ENCODE results near the gene GET3.
"Not testable (repeated sequence)": the region's sequence is repeated elsewhere in the genome, so short reads cannot be mapped to it uniquely, and the experiment has no call there.

The GET3 gene

GRCh38 chr19:12736995-12737834, at the start of gene GET3:
Gene GET3 (plus strand): TSS chr19:12737497. CDS start chr19:12737506, 9 bp downstream.
- DNase-seq (ENCODE audit: extremely low read depth in 1 of 2, low read depth in 1 of 2), result peak; percentile 46 to 78

- DNase-seq (ENCODE audit: extremely low read depth in 1 of 2, low read depth in 1 of 2), result no peak
Measured at GRCh38 chr19:12689012-12689411, 48.3 kb upstream of the GET3 start.

GRCh38 chr19:12689581-12690216, 47.6 kb upstream of the GET3 start:
- DNase-seq (ENCODE audit: extremely low read depth in 1 of 2, low read depth in 1 of 2), result no peak

- DNase-seq (ENCODE audit: extremely low read depth in 1 of 2, low read depth in 1 of 2), result no peak
Measured at GRCh38 chr19:12692960-12693359, 44.3 kb upstream of the GET3 start.

- DNase-seq (ENCODE audit: extremely low read depth in 1 of 2, low read depth in 1 of 2), result no peak
Measured at GRCh38 chr19:12694641-12695040, 42.7 kb upstream of the GET3 start.

GRCh38 chr19:12695096-12695495, 42.2 kb upstream of the GET3 start:
- DNase-seq (ENCODE audit: extremely low read depth in 1 of 2, low read depth in 1 of 2), result no peak

GRCh38 chr19:12695514-12695913, 41.8 kb upstream of the GET3 start:
- no peak for DNase-seq (ENCODE audit: extremely low read depth in 1 of 2, low read depth in 1 of 2)

GRCh38 chr19:12695997-12696365, 41.3 kb upstream of the GET3 start:
- no peak for DNase-seq (ENCODE audit: extremely low read depth in 1 of 2, low read depth in 1 of 2)

- peak; percentile 91 to 94 for DNase-seq (ENCODE audit: extremely low read depth in 1 of 2, low read depth in 1 of 2)
Measured at GRCh38 chr19:12696366-12697335, 40.6 kb upstream of the GET3 start, which contains the start of gene FBXW9. Gene FBXW9 (minus strand): TSS chr19:12696631. CDS start chr19:12696581, 50 bp downstream.

- not testable (repeated sequence) for DNase-seq (ENCODE audit: extremely low read depth in 1 of 2, low read depth in 1 of 2)
Measured at GRCh38 chr19:12697425-12697824, 39.9 kb upstream of the GET3 start.

- no peak for DNase-seq (ENCODE audit: extremely low read depth in 1 of 2, low read depth in 1 of 2)
Measured at GRCh38 chr19:12698138-12698537, 39.2 kb upstream of the GET3 start.

GRCh38 chr19:12701596-12702282, 35.6 kb upstream of the GET3 start:
- no peak for DNase-seq (ENCODE audit: extremely low read depth in 1 of 2, low read depth in 1 of 2)

GRCh38 chr19:12703046-12703445, 34.3 kb upstream of the GET3 start:
- DNase-seq (ENCODE audit: extremely low read depth in 1 of 2, low read depth in 1 of 2), result peak in 1 of 2 donors; percentile 52

GRCh38 chr19:12705169-12705568, 32.1 kb upstream of the GET3 start:
- no peak for DNase-seq (ENCODE audit: extremely low read depth in 1 of 2, low read depth in 1 of 2)

GRCh38 chr19:12705654-12706331, 31.5 kb upstream of the GET3 start:
- no peak for DNase-seq (ENCODE audit: extremely low read depth in 1 of 2, low read depth in 1 of 2)

- no peak for DNase-seq (ENCODE audit: extremely low read depth in 1 of 2, low read depth in 1 of 2)
Measured at GRCh38 chr19:12706332-12706718, 31.0 kb upstream of the GET3 start.

- no peak for DNase-seq (ENCODE audit: extremely low read depth in 1 of 2, low read depth in 1 of 2)
Measured at GRCh38 chr19:12708641-12709040, 28.7 kb upstream of the GET3 start.

- no peak for DNase-seq (ENCODE audit: extremely low read depth in 1 of 2, low read depth in 1 of 2)
Measured at GRCh38 chr19:12711187-12711586, 26.1 kb upstream of the GET3 start.

- DNase-seq (ENCODE audit: extremely low read depth in 1 of 2, low read depth in 1 of 2), result not testable (repeated sequence)
Measured at GRCh38 chr19:12712077-12712476, 25.2 kb upstream of the GET3 start.

GRCh38 chr19:12713304-12713703, 24.0 kb upstream of the GET3 start:
- not testable (repeated sequence) for DNase-seq (ENCODE audit: extremely low read depth in 1 of 2, low read depth in 1 of 2)

Data from stimulated activated CD8-positive, alpha-beta memory T cell treated with anti-CD3 and anti-CD28 coated beads, Interleukin-7, amount 100 ng/mL, for 48 hours (primary cell).